HepG2 (cell line): ENCODE measurements around the gene EFNA4. TPM values are rescaled to one million over a fixed set of nuclear protein-coding genes. Genes with fewer than 3 reads are reported as not detected.

Experiments used
- ATAD3A ChIP-seq: sonication (generic); formaldehyde crosslinking; IDR thresholded peaks from 2 replicates; pipeline ENCODE4 v1.4.0; 2020; ENCODE audit warnings: missing genetic modification reagents
- ELF1 ChIP-seq: sonication (generic); formaldehyde crosslinking; IDR thresholded peaks from 2 replicates; pipeline ENCODE4 v1.4.0; 2020; ENCODE audit warnings: missing genetic modification reagents
- GPBP1L1 ChIP-seq: sonication (generic); formaldehyde crosslinking; IDR thresholded peaks from 2 replicates; pipeline ENCODE4 v1.5.0; 2020; ENCODE audit warnings: mild to moderate bottlenecking, missing genetic modification reagents
- HNRNPH1 ChIP-seq: fragments of 200-400 bp; formaldehyde crosslinking; optimal IDR thresholded peaks from 2 replicates; pipeline ENCODE3; 2017; ENCODE audit warnings: mild to moderate bottlenecking, low read depth, low read length
- HNRNPLL ChIP-seq: fragments of 200-400 bp; formaldehyde crosslinking; IDR thresholded peaks from 2 replicates; pipeline ENCODE4 v1.6.1; 2017; ENCODE audit warnings: mild to moderate bottlenecking, low read depth, low read length; ENCODE audit not compliant: poor library complexity, severe bottlenecking
- IKZF4 ChIP-seq: sonication (generic); formaldehyde crosslinking; IDR thresholded peaks from 2 replicates; pipeline ENCODE4 v1.5.1; 2020; ENCODE audit warnings: borderline replicate concordance, mild to moderate bottlenecking, low read depth, missing genetic modification reagents; ENCODE audit errors: not compliant biosample characterization
- KAT2B ChIP-seq: fragments of 150-350 bp; IDR thresholded peaks from 2 replicates; pipeline ENCODE4 v1.6.1; 2014; ENCODE audit warnings: low read depth, low read length, borderline replicate concordance
- NCOA5 ChIP-seq: sonication (generic); formaldehyde crosslinking; IDR thresholded peaks from 2 replicates; pipeline ENCODE4 v1.4.0; 2020; ENCODE audit warnings: missing genetic modification reagents
- NR2F6 ChIP-seq, 2 experiments: IDR thresholded peaks; 2 replicates each; pipeline ENCODE4 v1.6.1; 2016; ENCODE audit warnings: antibody characterized with exemption in 1 of 2, mild to moderate bottlenecking in 1 of 2
- PITX1 ChIP-seq: sonication (generic); formaldehyde crosslinking; IDR thresholded peaks from 2 replicates; pipeline ENCODE4 v1.5.1; 2020; ENCODE audit warnings: mild to moderate bottlenecking, missing genetic modification reagents
- SMAD3 ChIP-seq: sonication (generic); formaldehyde crosslinking; IDR thresholded peaks from 2 replicates; pipeline ENCODE4 v1.4.0; 2020; ENCODE audit warnings: missing genetic modification reagents
- SMARCE1 ChIP-seq: fragments of 450-650 bp; IDR thresholded peaks from 2 replicates; pipeline ENCODE4 v1.6.1; 2017; ENCODE audit warnings: borderline replicate concordance
- STAT6 ChIP-seq: sonication (generic); formaldehyde crosslinking; IDR thresholded peaks from 2 replicates; pipeline ENCODE4 v1.4.0; 2020; ENCODE audit warnings: missing genetic modification reagents, mild to moderate bottlenecking, borderline replicate concordance
- TBX3 ChIP-seq: fragments of 450-650 bp; IDR thresholded peaks from 2 replicates; pipeline ENCODE4 v1.6.1; 2017; ENCODE audit warnings: antibody characterized with exemption, mild to moderate bottlenecking, inconsistent platforms, borderline replicate concordance
- TCF12 ChIP-seq, 2 experiments: fragments of 450-650 bp in 1 of 2; sonication (generic) in 1 of 2; formaldehyde crosslinking in 1 of 2; IDR thresholded peaks; 2 replicates each; pipeline versions ENCODE4 v1.6.1 to v1.8.0; 2017 to 2022; ENCODE audit warnings: antibody characterized with exemption in 1 of 2, mild to moderate bottlenecking in 1 of 2, missing genetic modification reagents in 1 of 2, moderate library complexity in 1 of 2
- ZFP41 ChIP-seq: sonication (generic); formaldehyde crosslinking; IDR thresholded peaks from 2 replicates; pipeline ENCODE4 v1.4.0; 2020; ENCODE audit warnings: mild to moderate bottlenecking, missing genetic modification reagents, borderline replicate concordance
- ZNF496 ChIP-seq: sonication (generic); formaldehyde crosslinking; IDR thresholded peaks from 2 replicates; pipeline ENCODE4 v1.8.1; 2023; ENCODE audit warnings: mild to moderate bottlenecking, moderate library complexity, missing genetic modification reagents; ENCODE audit not compliant: insufficient replicate concordance
- ZNF720 ChIP-seq: sonication (generic); formaldehyde crosslinking; IDR thresholded peaks from 2 replicates; pipeline ENCODE4 v1.4.0; 2020; ENCODE audit warnings: missing genetic modification reagents
- ZNF773 ChIP-seq: sonication (generic); formaldehyde crosslinking; IDR thresholded peaks from 2 replicates; pipeline ENCODE4 v1.4.0; 2020; ENCODE audit warnings: missing genetic modification reagents, borderline replicate concordance
- polyA plus RNA-seq, 8 experiments: library from polyadenylated mRNA; depleted of rRNA in 3 of 8; stranded (reverse) in 7 of 8; unstranded in 1 of 8; fragments of >200 nt; fragmentation: Illumina TruSeq in 4 of 8; extraction: Trizol in 4 of 8; gene quantifications; 2 replicates each; pipeline versions ENCODE4 v1.2.1 to v1.2.3, GENCODE V29; 2011 to 2016; ENCODE audit warnings: low read depth in 4 of 8, missing spikeins in 1 of 8, mixed read lengths in 1 of 8; ENCODE audit not compliant: insufficient read depth in 1 of 8
- total RNA-seq, 5 experiments: library from RNA; depleted of rRNA; stranded (reverse); fragments of >200 nt; fragmentation: Illumina TruSeq; extraction: Trizol; gene quantifications; 2 replicates each; pipeline ENCODE4 v1.2.3, GENCODE V29; 2016; ENCODE audit warnings: low read depth in 1 of 5
- TF ChIP-seq, protein P1 (sequence below): sonication (generic); IDR thresholded peaks from 2 replicates; pipeline ENCODE4 v1.6.1; 2016; ENCODE audit warnings: low read depth, borderline replicate concordance
- TF ChIP-seq, protein P2 (sequence below): sonication (generic); formaldehyde crosslinking; IDR thresholded peaks from 2 replicates; pipeline ENCODE4 v1.8.0; 2023; ENCODE audit warnings: mild to moderate bottlenecking, missing genetic modification reagents
- TF ChIP-seq, protein P3 (sequence below): sonication (generic); formaldehyde crosslinking; IDR thresholded peaks from 2 replicates; pipeline ENCODE4 v1.8.0; 2022; ENCODE audit warnings: missing genetic modification reagents, low read depth, mild to moderate bottlenecking, borderline replicate concordance

EFNA4 gene
- total and polyA plus RNA-seq, 2 of the 13 experiments (the other 11 are each of a cell fraction or from before 2014, with no cell fraction given), result 12.0 to 17.2 TPM

GRCh38 chr1:155017041-155017945, 46.2 kb upstream of the EFNA4 start (continued):
- TF ChIP-seq STAT6 (CRISPR knock-in tag) (no peak), KAT2B (no peak), ZNF496 (CRISPR knock-in tag) (no peak), IKZF4 (CRISPR knock-in tag) (no peak), ATAD3A (no peak), NR2F6 (IDR thresholded peaks at IDR 0.05) (no peak), NR2F6 (CRISPR knock-in tag; IDR thresholded peaks at IDR 0.05) (peak; percentile 58), SMARCE1 (no peak), NCOA5 (no peak), ELF1 (CRISPR knock-in tag) (0 out of 2 replicates have a peak, but pooled peaks have one; percentile 34), HNRNPLL (peak; percentile 62), PITX1 (CRISPR knock-in tag) (peak; percentile 50; the same call in 1 of the 2 replicates), ZNF773 (no peak), HNRNPH1 (no peak), ZNF720 (CRISPR knock-in tag) (no peak), TBX3 (no peak), SMAD3 (CRISPR knock-in tag) (peak; percentile 70; the same call in 1 of the 2 replicates), TCF12 (IDR thresholded peaks at IDR 0.05) (no peak), TCF12 (CRISPR knock-in tag; IDR thresholded peaks at IDR 0.05) (peak; percentile 79; the same call in 1 of the 2 replicates), GPBP1L1 (CRISPR knock-in tag) (no peak), ZFP41 (CRISPR knock-in tag) (no peak)
- TF ChIP-seq, protein P1, sequence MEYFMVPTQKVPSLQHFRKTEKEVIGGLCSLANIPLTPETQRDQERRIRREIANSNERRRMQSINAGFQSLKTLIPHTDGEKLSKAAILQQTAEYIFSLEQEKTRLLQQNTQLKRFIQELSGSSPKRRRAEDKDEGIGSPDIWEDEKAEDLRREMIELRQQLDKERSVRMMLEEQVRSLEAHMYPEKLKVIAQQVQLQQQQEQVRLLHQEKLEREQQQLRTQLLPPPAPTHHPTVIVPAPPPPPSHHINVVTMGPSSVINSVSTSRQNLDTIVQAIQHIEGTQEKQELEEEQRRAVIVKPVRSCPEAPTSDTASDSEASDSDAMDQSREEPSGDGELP, result peak; percentile 67; the same call in 1 of the 2 replicates
- TF ChIP-seq, protein P2, sequence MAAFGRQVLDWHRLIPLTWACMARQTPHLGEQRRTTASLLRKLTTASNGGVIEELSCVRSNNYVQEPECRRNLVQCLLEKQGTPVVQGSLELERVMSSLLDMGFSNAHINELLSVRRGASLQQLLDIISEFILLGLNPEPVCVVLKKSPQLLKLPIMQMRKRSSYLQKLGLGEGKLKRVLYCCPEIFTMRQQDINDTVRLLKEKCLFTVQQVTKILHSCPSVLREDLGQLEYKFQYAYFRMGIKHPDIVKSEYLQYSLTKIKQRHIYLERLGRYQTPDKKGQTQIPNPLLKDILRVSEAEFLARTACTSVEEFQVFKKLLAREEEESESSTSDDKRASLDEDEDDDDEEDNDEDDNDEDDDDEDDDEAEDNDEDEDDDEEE (CRISPR knock-in tag), result peak; percentile 60; the same call in 1 of the 2 replicates
- TF ChIP-seq, protein P3, sequence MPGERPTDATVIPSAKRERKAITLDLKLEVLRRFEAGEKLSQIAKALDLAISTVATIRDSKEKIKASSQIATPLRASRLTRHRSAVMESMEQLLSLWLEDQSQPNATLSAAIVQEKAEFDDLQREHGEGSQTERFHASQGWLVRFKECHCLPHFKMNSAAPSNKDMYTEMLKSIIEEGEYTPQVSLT (CRISPR knock-in tag), result no peak
